ENCODE results near the gene GMEB2. TPM values are rescaled to one million over a fixed set of nuclear protein-coding genes. Genes with fewer than 3 reads are reported as not detected.
"Not testable (repeated sequence)": the region's sequence is repeated elsewhere in the genome, so short reads cannot be mapped to it uniquely, and the experiment has no call there.

GMEB2 gene
- total RNA-seq, 1 donor from 2014 or later = 13.2 TPM

- H3K27me3 ChIP-seq (ENCODE audit: control insufficient read depth, insufficient read depth, low read length) = no peaks in the 10 kb centered on the region
- DNase-seq (ENCODE audit: low read depth) (no peak), FAIRE-seq (no peak)
- TF ChIP-seq CTCF (IDR thresholded peaks at IDR 0.05; ENCODE audit: insufficient read depth, low read length, severe bottlenecking) = no peak
- H3K36me3 ChIP-seq (ENCODE audit: control insufficient read depth, insufficient read depth, low read length) = no peaks in the 10 kb centered on the region
- H3K4me3 ChIP-seq (ENCODE audit: low read depth, low read length) = no peak overlapping the region
Observed at GRCh38 chr20:63653974-63654668, 27.2 kb upstream of the GMEB2 start.

GRCh38 chr20:63653041-63653973, 26.4 kb upstream of the GMEB2 start, which contains the start of gene STMN3:
TSS of gene STMN3 (minus strand) at chr20:63653424. CDS start at chr20:63653345, 79 bp downstream.
- FAIRE-seq = no peak
- Histone ChIP-seq H3K4me3 (ENCODE audit: low read depth, low read length) (peak within 1 kb of the TSS; percentile 23), H3K36me3 (ENCODE audit: control insufficient read depth, insufficient read depth, low read length) (no peaks in the 10 kb centered on the region), H3K27me3 (ENCODE audit: control insufficient read depth, insufficient read depth, low read length) (no peaks in the 10 kb centered on the region)
- no peak for TF ChIP-seq CTCF (IDR thresholded peaks at IDR 0.05; ENCODE audit: insufficient read depth, low read length, severe bottlenecking)
- DNase-seq (ENCODE audit: low read depth) = peak; percentile 47

GRCh38 chr20:63652192-63652980, 25.5 kb upstream of the GMEB2 start:
- Histone ChIP-seq H3K36me3 (ENCODE audit: control insufficient read depth, insufficient read depth, low read length) (no peaks in the 10 kb centered on the region), H3K4me3 (ENCODE audit: low read depth, low read length) (peak overlapping the region; percentile 20), H3K27me3 (ENCODE audit: control insufficient read depth, insufficient read depth, low read length) (no peaks in the 10 kb centered on the region)
- DNase-seq (ENCODE audit: low read depth) (no peak), FAIRE-seq (no peak)
- TF ChIP-seq CTCF (IDR thresholded peaks at IDR 0.05; ENCODE audit: insufficient read depth, low read length, severe bottlenecking) = no peak

- FAIRE-seq (no peak), DNase-seq (ENCODE audit: low read depth) (no peak)
- Histone ChIP-seq H3K4me3 (ENCODE audit: low read depth, low read length) (no peak overlapping the region), H3K27me3 (ENCODE audit: control insufficient read depth, insufficient read depth, low read length) (no peaks in the 10 kb centered on the region), H3K36me3 (ENCODE audit: control insufficient read depth, insufficient read depth, low read length) (no peaks in the 10 kb centered on the region)
- TF ChIP-seq CTCF (IDR thresholded peaks at IDR 0.05; ENCODE audit: insufficient read depth, low read length, severe bottlenecking) = no peak
Observed at GRCh38 chr20:63651942-63652191, 25.0 kb upstream of the GMEB2 start.

- not testable (repeated sequence) for H3K36me3 ChIP-seq (ENCODE audit: control insufficient read depth, insufficient read depth, low read length); H3K27me3 ChIP-seq (ENCODE audit: control insufficient read depth, insufficient read depth, low read length); H3K4me3 ChIP-seq (ENCODE audit: low read depth, low read length); FAIRE-seq; DNase-seq (ENCODE audit: low read depth)
Observed at GRCh38 chr20:63650486-63650885, 23.6 kb upstream of the GMEB2 start.

Data from bronchial epithelial cell (primary cell).